PFSK-1 (cell line): ENCODE data around the gene PARD6B.

Experiments
- FOXP2 ChIP-seq: optimal IDR thresholded peaks from 2 replicates; pipeline ENCODE3; 2011; ENCODE audit warnings: borderline replicate concordance, control low read depth, inconsistent platforms; ENCODE audit not compliant: insufficient read depth; ENCODE audit errors: extremely low read length, extremely low read depth
- POLR2AphosphoS5 ChIP-seq: IDR thresholded peaks from 2 replicates; pipeline ENCODE4 v1.6.1; 2012; ENCODE audit warnings: low read depth, mild to moderate bottlenecking, control low read depth, low read length, moderate library complexity
- SIN3A ChIP-seq: IDR thresholded peaks from 2 replicates; pipeline ENCODE4 v1.6.1; 2012; ENCODE audit warnings: mild to moderate bottlenecking, low read length, moderate library complexity, borderline replicate concordance; ENCODE audit not compliant: insufficient read depth
- TAF1 ChIP-seq: IDR thresholded peaks from 2 replicates; pipeline ENCODE4 v1.6.1; 2012; ENCODE audit warnings: low read length, control low read depth, borderline replicate concordance; ENCODE audit not compliant: insufficient read depth
- TF ChIP-seq, protein P1 (sequence below), 2 experiments: IDR thresholded peaks; 2 replicates each; pipeline versions ENCODE4 v1.6.1 to v1.8.0; 2011 to 2012; ENCODE audit warnings: low read depth in 2 of 2, low read length in 2 of 2, control low read depth in 1 of 2, inconsistent platforms in 1 of 2, mild to moderate bottlenecking in 1 of 2, moderate library complexity in 1 of 2; ENCODE audit not compliant: insufficient read depth in 1 of 2

Gene PARD6B

GRCh38 chr20:50762045-50762422 lies 30.7 kb downstream of the PARD6B start:
- TF ChIP-seq TAF1 (no peak), FOXP2 (no peak), POLR2AphosphoS5 (no peak), SIN3A (no peak)
- TF ChIP-seq, protein P1, sequence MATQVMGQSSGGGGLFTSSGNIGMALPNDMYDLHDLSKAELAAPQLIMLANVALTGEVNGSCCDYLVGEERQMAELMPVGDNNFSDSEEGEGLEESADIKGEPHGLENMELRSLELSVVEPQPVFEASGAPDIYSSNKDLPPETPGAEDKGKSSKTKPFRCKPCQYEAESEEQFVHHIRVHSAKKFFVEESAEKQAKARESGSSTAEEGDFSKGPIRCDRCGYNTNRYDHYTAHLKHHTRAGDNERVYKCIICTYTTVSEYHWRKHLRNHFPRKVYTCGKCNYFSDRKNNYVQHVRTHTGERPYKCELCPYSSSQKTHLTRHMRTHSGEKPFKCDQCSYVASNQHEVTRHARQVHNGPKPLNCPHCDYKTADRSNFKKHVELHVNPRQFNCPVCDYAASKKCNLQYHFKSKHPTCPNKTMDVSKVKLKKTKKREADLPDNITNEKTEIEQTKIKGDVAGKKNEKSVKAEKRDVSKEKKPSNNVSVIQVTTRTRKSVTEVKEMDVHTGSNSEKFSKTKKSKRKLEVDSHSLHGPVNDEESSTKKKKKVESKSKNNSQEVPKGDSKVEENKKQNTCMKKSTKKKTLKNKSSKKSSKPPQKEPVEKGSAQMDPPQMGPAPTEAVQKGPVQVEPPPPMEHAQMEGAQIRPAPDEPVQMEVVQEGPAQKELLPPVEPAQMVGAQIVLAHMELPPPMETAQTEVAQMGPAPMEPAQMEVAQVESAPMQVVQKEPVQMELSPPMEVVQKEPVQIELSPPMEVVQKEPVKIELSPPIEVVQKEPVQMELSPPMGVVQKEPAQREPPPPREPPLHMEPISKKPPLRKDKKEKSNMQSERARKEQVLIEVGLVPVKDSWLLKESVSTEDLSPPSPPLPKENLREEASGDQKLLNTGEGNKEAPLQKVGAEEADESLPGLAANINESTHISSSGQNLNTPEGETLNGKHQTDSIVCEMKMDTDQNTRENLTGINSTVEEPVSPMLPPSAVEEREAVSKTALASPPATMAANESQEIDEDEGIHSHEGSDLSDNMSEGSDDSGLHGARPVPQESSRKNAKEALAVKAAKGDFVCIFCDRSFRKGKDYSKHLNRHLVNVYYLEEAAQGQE (IDR thresholded peaks at IDR 0.05; ENCODE audit: insufficient read depth in 1 of 2, low read depth in 2 of 2, low read length in 2 of 2): no peak

- TF ChIP-seq SIN3A (no peak), FOXP2 (no peak), POLR2AphosphoS5 (no peak), TAF1 (no peak)
- TF ChIP-seq, protein P1 (IDR thresholded peaks at IDR 0.05; ENCODE audit: insufficient read depth in 1 of 2, low read depth in 2 of 2, low read length in 2 of 2): no peak
Observed at GRCh38 chr20:50762435-50763220, 31.2 kb downstream of the PARD6B start.

DNA sequence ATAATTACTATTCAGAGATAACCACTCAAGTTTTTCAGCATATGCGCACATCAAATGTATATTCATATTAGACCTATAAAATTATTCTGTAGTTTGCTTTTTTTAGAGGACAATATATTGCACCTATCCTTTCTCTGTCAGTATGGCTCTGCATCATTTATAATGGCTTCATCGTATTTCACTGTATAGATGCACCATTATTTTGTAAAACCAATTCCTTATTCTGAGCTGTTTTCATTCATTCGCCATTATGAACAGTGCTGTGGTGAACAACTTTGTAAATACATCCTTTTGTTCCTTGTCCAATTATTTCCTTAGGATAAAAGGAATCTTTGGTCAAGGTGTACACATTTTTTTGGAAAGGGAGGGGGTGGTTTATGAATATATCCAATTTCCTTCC lies 34.3 kb downstream of the PARD6B start:
- TF ChIP-seq, protein P1 (IDR thresholded peaks at IDR 0.05; ENCODE audit: insufficient read depth in 1 of 2, low read depth in 2 of 2, low read length in 2 of 2): no peak
- no peak for TF ChIP-seq SIN3A
- no peak for TF ChIP-seq TAF1
- no peak for TF ChIP-seq FOXP2
- TF ChIP-seq POLR2AphosphoS5: no peak

GRCh38 chr20:50772420-50773185 lies 41.2 kb downstream of the PARD6B start:
- TF ChIP-seq, protein P1 (IDR thresholded peaks at IDR 0.05; ENCODE audit: insufficient read depth in 1 of 2, low read depth in 2 of 2, low read length in 2 of 2): no peak
- no peak for TF ChIP-seq POLR2AphosphoS5
- TF ChIP-seq SIN3A: no peak
- TF ChIP-seq FOXP2: no peak
- TF ChIP-seq TAF1: no peak

GRCh38 chr20:50774515-50774914 lies 43.1 kb downstream of the PARD6B start:
- TF ChIP-seq FOXP2: no peak
- TF ChIP-seq POLR2AphosphoS5: no peak
- TF ChIP-seq TAF1: no peak
- no peak for TF ChIP-seq SIN3A
- TF ChIP-seq, protein P1 (IDR thresholded peaks at IDR 0.05; ENCODE audit: insufficient read depth in 1 of 2, low read depth in 2 of 2, low read length in 2 of 2): no peak
